Muscle layer of duodenum (tissue), 2 donors: ENCODE results near the gene FAM110D.

Experiments used
- H3K27ac ChIP-seq: one replicate; pipeline ENCODE4 v1.7.0; 2013; ENCODE audit warnings: mild to moderate bottlenecking, low read length
- H3K27me3 ChIP-seq: one replicate; pipeline ENCODE4 v1.7.0; 2013; ENCODE audit warnings: low read depth, mild to moderate bottlenecking, control low read depth, low read length
- H3K36me3 ChIP-seq, 2 donors: one replicate each; pipeline ENCODE4 v1.7.0; 2013; ENCODE audit warnings: low read length in 2 of 2, control low read depth in 1 of 2, mild to moderate bottlenecking in 1 of 2; ENCODE audit not compliant: insufficient read depth in 2 of 2, control insufficient read depth in 1 of 2
- H3K4me1 ChIP-seq, 2 donors: one replicate each; pipeline ENCODE4 v1.7.0; 2013; ENCODE audit warnings: low read length in 2 of 2, mild to moderate bottlenecking in 2 of 2, control low read depth in 1 of 2, moderate library complexity in 1 of 2; ENCODE audit not compliant: insufficient read depth in 2 of 2, control insufficient read depth in 1 of 2
- H3K4me3 ChIP-seq, 2 donors: one replicate each; pipeline ENCODE4 v1.7.0; 2013; ENCODE audit warnings: low read length in 2 of 2, low read depth in 1 of 2, mild to moderate bottlenecking in 1 of 2
- H3K9me3 ChIP-seq, 2 donors: one replicate each; pipeline ENCODE4 v1.7.0; 2013; ENCODE audit warnings: low read length in 2 of 2, control low read depth in 1 of 2, mild to moderate bottlenecking in 1 of 2; ENCODE audit not compliant: control insufficient read depth in 1 of 2
- donor health status: healthy.

FAM110D gene

DNA sequence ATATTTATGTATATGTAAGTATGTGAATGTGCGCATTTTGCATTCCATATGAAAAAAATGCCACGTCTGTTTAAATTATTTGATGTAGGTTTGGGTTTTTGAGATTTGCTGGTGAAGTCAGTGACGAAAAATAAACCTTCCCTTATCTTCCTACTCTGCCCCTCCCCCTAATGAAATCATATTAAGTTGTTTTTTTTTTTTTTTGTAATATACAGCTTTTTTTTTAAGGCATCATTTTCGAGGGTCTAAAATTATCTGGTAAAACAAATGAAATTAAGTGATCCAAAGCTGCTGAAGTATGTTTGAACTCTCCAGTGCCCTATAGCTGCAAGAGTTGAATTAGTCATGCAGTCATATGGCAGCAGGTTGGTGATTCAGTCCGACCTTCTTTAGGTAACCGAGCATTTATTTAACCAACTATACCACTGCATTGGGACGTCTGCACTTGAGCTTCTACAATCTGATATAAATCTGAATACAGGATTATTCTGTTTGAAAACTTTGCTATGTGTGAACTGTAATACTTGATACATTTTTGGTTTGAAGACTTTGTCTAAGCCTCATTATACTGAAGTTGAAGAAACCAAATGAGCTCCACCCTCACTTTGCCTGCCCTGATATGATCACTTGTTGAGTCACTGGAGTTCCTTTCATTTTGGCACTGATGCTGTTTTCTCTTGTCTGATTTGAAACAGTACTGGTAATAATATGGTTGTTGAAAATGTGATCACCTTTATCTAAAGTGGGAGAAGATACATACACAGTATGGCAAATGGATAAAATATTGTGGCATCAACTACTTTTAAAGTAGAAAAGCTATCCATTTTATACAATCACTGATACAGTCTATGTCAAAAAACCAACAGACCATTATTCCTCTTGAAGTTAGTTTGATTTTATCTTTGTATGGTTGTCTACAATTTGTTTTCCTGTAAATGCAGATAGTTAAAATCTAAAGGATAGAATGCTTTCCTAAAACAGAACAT is 35.6 kb upstream of the FAM110D start:
- Histone ChIP-seq H3K36me3 (peaks cover 0 to 14% of the 10 kb centered on the region in 2 donors), H3K4me3 (no peak overlapping the region), H3K9me3 (no peaks in the 10 kb centered on the region), H3K4me1 (peaks cover 4 to 45% of the 10 kb centered on the region in 2 donors), H3K27me3 (no peaks in the 10 kb centered on the region), H3K27ac (peak overlapping the region; percentile 4)

DNA sequence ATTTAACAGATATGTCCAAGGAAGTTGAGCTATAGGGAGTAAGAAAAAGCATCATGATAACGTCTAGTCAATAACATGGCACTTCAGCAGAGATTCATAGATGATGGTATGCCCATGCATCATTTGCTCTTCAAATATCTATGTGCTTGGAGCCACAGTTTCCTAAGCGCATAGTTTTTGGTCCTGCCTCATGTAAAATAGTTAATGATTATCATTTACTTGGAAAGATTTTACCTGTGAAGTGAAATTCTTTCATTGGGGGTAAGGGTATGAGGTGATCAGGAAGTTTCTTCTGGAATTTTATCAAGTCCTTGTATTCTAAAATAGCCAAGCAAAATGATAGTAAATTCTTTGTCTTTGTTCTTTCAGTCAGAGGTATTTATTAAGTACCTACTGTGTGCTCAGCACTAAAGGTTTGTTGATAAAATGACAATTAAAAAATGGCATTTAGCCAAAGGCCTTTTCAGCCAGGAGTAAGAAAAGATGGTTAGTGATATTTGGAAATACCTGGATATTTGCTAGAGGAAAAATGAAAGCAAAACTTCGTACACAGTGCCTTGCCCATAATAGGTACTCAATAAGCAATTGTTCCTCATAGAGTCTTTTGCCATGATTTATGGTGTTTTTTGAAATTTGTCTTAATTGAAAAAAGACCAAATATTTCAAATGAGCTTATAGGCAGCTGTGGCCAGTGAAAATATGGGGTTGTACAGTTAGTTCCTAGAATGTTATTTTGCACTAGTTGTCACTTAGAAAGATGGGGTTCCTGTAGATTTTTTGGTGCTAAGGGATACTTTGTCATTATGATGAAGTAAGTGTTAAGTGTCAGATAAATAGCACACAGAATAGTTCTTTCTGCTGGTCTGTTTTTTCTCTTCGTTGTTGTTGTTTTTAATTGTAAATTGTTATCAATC is 34.2 kb upstream of the FAM110D start:
- H3K4me3 ChIP-seq, result no peak overlapping the region
- H3K4me1 ChIP-seq, result peaks cover 4 to 45% of the 10 kb centered on the region in 2 donors
- peaks cover 0 to 6% of the 10 kb centered on the region in 2 donors for H3K36me3 ChIP-seq
- H3K27ac ChIP-seq, result peak overlapping the region; percentile 23
- no peaks in the 10 kb centered on the region for H3K27me3 ChIP-seq
- no peaks in the 10 kb centered on the region for H3K9me3 ChIP-seq

DNA sequence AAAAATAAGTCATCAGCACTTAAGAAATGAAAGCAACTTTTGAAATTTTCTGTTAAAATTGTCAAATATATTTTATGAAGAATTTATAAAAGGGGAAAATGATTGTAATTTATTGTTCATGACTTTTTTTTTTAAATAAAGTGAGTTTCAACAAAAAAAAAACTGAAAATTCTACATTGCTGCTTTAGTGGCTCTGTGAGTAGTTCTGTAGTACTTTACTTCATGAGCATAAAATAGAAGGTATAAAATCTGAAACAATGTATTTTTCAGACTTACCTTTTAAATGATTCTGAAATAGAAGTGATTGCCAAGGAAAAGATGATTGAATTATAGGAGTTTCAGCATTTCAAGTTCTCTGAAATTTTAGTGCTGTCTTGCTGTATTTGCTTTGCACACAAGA is 33.5 kb upstream of the FAM110D start:
- Histone ChIP-seq H3K27me3 (no peaks in the 10 kb centered on the region), H3K27ac (peak overlapping the region; percentile 78)

DNA sequence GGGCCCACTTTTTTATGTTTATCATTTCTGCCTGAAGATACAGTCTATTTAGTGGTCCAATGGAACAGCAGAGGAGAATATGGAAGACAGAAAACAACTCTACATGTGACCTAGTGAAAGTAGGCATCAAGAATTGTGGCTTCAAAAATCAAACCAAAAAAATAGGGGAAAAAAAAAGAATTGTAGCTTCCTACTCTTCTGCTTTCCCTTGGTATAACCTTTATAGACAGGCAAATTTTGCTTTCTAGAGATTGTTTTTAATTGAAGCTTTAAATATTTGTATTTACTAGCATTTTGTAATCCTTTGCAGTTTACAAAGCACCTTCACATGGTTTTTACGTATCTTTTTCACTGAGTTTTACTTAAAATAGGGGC is 32.9 kb upstream of the FAM110D start:
- H3K36me3 ChIP-seq, result no peaks in the 10 kb centered on the region
- H3K4me3 ChIP-seq, result no peak overlapping the region
- peak overlapping the region; percentile 78 for H3K27ac ChIP-seq
- H3K9me3 ChIP-seq, result no peaks in the 10 kb centered on the region
- H3K27me3 ChIP-seq, result no peaks in the 10 kb centered on the region
- peaks cover 4 to 42% of the 10 kb centered on the region in 2 donors for H3K4me1 ChIP-seq

More for the DNA sequence above, 33.5 kb upstream of the FAM110D start:
- Histone ChIP-seq H3K4me1 (peaks cover 4 to 43% of the 10 kb centered on the region in 2 donors), H3K36me3 (peaks cover 0 to 2% of the 10 kb centered on the region in 2 donors), H3K4me3 (no peak overlapping the region), H3K9me3 (no peaks in the 10 kb centered on the region)

DNA sequence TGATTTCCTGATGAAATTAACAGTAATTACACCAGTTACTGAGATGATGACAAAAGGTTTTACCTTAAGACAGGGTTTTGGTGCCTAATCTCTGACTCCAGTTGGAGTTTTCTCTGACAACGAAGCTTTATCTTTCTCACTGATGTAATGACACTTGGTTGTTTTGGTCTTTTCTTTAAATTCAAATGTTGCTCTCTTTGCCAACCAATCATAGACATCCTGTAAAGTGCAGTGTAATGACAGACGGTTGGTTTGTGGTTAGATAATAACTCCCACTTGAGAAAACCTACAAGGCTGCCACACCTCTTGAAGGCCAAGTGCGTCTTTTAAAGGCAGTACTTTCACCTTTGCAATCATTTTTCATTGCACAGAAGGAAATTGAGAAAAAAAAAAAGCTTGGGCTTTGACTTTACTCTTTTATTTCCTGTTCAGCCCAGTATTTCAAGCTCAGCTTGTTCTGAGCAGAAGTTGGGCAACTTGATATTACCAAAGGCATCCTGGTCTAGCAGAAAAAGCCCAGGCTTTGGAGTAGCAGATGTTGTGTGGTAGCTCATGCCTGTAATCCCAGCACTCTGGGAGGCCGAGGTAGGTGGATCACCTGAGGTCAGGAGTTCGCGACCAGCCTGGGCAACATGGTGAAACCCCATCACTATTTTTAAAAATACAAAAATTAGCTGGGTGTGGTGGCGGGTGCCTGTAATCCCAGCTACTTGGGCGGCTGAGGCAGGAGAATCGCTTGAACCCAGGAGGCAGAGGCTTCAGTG is 32.4 kb upstream of the FAM110D start:
- Histone ChIP-seq H3K27me3 (no peaks in the 10 kb centered on the region), H3K9me3 (no peaks in the 10 kb centered on the region), H3K27ac (peak overlapping the region; percentile 78), H3K4me3 (no peak overlapping the region), H3K36me3 (no peaks in the 10 kb centered on the region), H3K4me1 (peaks cover 4 to 38% of the 10 kb centered on the region in 2 donors)

DNA sequence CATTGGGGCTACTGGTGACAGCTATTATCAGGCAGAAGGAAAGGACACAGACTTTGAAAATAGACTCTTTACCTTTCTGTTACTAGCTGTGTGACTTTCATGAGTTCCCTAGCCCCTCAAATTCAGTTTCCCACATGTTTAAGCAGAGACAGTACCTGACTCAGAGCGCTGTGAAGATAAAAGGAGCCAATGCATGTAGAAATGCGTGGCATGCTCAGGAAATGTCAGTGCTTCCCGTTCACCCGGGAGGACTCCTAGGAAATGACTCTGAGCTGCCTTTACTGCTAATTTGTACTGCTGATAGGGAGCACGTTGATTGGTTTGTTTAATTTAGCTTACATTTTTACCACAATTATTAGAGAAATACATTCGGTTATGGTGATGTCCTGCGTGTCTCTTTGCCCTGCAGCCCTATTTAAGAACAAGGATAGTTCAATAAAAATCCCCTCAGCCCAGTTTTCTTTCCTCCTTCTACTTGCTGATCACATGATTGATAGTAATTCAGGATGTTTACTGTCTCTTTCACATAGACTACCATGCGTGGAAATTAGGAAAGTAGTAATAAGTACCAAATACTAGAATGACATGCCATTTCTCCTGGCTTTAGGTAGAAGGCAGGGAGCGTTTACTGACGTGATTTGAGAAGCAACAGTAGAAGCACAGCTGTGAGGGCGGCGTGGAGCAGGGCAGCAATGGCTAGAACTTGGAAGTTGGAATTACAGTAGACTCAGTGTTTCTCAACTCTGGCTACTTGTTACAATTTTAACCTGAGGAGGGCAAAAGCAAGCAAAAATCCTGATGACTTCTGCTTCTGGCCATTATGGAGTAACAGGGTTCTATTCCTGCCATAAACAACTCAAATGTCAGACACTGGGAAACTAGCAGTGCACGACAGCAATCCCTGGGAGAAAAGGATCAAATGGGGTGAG is 31.4 kb upstream of the FAM110D start:
- Histone ChIP-seq H3K4me3 (peak overlapping the region in 1 of 2 donors; percentile 24), H3K36me3 (no peaks in the 10 kb centered on the region), H3K27me3 (no peaks in the 10 kb centered on the region), H3K9me3 (no peaks in the 10 kb centered on the region), H3K4me1 (peaks cover 4 to 28% of the 10 kb centered on the region in 2 donors), H3K27ac (peak overlapping the region; percentile 78)

DNA sequence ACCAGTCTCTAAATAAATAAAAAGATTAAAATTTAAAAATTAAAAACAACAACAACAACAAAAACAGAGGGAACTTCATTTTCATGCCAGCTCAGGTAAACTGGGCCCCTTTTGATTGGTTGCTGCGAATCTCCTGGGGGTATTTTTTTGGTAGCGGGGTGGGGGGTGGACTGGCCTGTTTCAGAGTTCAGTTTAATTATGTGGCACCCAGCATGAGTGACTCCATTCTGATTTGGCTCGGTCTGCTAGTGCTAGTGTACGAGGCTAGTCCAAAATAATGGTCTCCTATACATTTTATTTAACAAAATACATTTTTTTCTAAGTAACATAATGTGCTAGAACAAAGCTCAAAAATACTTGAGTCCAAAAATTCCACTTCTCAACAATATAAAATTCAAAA is 29.1 kb upstream of the FAM110D start:
- H3K4me1 ChIP-seq, result peaks cover 0 to 18% of the 10 kb centered on the region in 2 donors
- H3K4me3 ChIP-seq, result no peak overlapping the region
- H3K36me3 ChIP-seq, result no peaks in the 10 kb centered on the region

DNA sequence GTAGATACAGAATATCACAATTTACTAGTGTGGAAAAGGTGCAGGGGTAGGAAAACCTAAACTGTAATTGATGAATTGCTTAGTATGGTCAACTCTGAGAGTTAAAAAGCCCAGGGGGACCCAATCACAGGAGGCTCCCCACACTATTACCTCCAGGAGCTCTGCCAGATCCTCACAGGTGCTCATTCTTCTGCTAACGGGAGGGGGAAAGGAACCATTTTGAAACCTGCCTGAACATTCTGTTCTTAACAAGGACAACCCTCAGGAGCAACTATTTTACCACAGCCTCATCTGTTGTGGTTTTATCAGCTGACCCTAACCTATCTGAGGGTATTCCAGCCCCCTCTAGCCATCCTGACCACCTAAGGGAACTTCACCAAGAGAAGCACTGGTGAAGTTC is 28.2 kb upstream of the FAM110D start:
- Histone ChIP-seq H3K36me3 (no peaks in the 10 kb centered on the region), H3K27ac (no peak overlapping the region), H3K4me3 (no peak overlapping the region), H3K4me1 (peaks cover 0 to 18% of the 10 kb centered on the region in 2 donors), H3K27me3 (no peaks in the 10 kb centered on the region), H3K9me3 (no peaks in the 10 kb centered on the region)

More for the DNA sequence above, 29.1 kb upstream of the FAM110D start:
- no peaks in the 10 kb centered on the region for H3K9me3 ChIP-seq
- H3K27ac ChIP-seq, result no peak overlapping the region
- no peaks in the 10 kb centered on the region for H3K27me3 ChIP-seq

DNA sequence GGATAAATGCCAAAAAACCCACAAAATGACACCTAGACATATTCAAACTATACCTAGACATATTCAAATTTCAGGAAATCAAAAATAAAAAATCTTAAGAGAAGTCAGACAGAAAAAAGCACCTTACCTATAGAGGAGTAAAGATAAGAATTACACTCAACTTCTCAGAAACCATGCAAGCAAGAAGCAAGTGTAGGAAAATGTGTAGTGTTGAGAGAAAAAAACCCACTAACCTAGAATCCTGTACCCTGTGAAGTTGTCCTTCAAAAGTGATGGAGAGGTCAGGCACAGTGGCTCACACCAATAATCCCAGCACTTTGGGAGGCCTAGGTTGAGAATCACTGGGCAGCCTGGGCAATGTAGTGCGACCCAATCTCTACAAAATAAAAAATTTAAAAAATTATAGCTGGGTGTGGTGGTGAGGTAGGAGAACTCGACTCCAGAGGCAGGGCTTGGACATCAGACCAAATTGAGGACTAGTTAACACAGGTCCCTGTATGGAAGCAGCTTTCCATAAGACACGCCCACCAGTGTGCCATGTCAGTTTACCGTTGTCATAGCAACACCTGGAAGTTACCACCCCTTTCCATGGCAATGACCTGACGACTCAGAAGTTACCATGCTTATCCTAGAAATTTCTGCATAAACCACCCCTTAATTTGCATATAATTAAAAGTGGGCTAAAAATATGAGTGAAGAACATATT is 26.6 kb upstream of the FAM110D start:
- Histone ChIP-seq H3K36me3 (no peaks in the 10 kb centered on the region), H3K27ac (no peak overlapping the region), H3K27me3 (no peaks in the 10 kb centered on the region), H3K9me3 (no peaks in the 10 kb centered on the region), H3K4me1 (peaks cover 0 to 10% of the 10 kb centered on the region in 2 donors), H3K4me3 (no peak overlapping the region)

DNA sequence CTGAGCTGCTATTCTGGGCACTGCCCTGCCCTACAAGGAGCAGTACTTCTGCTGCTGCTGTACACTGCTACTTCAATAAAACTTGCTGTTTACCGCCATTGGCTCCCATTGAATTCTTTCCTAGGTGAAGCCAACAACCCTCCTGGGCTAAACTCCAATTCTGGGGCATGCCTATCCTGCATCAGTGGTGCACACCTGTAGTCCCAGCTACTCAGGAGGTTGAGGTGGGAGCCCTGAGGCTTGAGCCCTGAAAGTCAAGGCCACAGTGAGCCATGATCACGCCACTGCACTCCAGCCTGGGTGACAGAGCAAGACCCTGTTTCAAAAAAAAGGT is 26.1 kb upstream of the FAM110D start:
- Histone ChIP-seq H3K36me3 (no peaks in the 10 kb centered on the region), H3K27me3 (no peaks in the 10 kb centered on the region), H3K9me3 (no peaks in the 10 kb centered on the region), H3K4me3 (no peak overlapping the region), H3K27ac (no peak overlapping the region), H3K4me1 (peaks cover 0 to 5% of the 10 kb centered on the region in 2 donors)
